ENCODE data around the gene EPX.

The EPX gene

GRCh38 chr17:58187063-58187462, 5.5 kb upstream of the EPX start:
- DNase-seq: no peak

DNA sequence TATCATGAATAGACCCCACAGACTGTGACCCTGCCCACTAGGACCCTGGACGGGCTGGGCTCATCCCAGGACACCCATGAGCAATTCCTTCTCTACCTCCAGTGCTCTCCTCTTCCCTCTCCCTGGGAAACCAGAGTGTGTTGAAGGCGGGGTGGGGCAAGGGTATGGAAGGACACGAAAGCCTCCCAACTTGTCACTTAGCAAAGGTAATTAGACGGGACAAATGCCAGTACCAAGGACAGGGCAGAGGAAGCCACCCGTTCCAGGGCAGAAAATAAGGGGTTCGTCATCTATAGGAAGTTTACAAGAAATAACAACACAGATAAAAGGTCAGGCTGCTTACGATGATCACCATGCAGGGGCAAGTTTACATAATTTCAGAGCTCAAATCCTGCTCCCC, 4.9 kb upstream of the EPX start:
- DNase-seq: no peak

DNA sequence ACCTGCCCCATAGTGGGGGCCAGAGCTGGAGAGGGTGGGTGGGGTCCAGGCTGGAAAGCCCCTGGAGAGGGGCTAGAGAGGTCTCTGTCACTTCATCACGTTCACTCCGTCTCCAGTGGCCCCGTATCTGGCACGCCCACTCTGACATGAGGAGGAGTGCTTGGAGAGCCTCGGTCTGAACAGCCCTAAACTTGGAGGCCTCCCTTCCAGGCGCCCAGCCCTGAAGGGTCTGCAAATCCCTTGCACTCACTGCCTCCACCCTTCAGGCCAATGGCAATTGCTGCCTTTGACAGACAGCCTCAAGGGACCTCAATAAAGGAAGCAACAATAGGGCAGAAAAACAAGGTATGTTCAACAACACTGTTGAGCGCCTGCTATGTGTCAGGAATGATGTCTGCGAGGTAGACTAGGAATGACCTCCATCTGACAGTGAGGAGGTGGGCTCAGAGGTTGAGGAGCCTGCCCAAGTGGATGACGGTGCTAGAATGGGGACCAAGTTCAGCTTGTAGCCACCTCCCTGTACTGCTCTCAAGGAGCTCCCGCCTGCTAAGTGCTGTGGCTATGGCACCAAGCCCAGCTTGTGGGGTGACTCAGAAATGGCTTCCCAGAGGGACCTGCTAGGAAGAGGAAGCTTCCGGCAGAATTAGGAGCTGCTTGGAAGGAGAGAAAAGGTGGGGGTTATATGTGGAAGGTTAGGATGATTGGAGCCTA, 2.9 kb upstream of the EPX start:
- DNase-seq: peak; percentile 56

DNA sequence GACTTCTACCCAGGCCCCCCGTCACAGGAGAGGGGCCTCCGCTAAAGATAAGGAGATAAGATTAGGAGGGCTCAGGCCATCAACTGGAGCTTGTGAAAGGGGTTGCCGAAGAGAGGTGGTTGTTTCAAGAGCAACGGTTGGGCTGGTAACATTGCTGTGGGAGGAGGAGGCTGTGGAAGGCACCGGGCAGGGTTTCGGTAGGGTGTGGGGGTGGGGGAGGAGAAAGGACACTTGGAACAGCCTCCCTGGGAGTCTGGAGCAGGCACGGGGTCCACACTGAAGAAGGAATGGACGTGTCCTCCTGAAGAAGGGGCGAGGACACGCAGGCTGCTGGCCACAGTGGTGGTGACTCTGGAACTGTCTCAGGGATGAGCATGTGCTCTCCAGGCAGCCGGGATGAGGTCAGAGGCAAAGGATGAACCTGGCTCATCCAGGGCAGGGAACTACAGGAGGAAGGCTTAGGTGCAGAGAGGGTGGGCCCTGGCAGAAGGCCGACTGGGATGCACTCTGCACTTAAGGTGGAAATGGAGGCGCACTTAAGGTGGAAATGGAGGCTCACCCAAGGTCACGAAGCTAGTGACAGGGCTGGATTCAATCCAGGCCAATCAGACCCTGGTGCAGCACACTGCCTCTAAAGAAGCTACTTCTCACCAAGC, 1.2 kb upstream of the EPX start:
- DNase-seq: peak; percentile 18

DNA sequence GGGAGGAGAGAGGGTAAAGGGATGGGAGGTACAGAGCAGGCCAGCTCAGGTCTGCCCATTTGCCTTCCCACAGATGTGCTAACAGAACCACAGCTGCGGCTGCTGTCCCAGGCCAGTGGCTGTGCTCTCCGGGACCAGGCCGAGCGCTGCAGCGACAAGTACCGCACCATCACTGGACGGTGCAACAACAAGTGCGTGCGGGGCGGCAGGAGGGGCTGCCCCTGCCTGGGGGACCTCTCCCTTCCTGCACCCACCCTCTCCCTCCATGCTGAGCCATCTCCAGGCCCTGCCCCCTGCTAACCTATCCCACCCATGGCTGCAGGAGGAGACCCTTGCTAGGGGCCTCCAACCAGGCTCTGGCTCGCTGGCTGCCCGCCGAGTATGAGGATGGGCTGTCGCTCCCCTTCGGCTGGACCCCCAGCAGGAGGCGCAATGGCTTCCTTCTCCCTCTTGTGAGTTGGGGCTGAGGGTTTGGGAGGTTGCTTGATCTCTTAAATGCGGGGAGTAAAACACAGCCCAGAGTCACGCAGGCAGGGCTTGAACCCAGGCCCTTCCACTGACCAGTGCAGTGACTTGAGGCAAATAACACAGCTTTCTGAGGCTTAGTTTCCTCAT, 1.2 kb downstream of the EPX start:
- DNase-seq: no peak

- DNase-seq: no peak
Measured at GRCh38 chr17:58195518-58196123, 3.1 kb downstream of the EPX start.

DNA sequence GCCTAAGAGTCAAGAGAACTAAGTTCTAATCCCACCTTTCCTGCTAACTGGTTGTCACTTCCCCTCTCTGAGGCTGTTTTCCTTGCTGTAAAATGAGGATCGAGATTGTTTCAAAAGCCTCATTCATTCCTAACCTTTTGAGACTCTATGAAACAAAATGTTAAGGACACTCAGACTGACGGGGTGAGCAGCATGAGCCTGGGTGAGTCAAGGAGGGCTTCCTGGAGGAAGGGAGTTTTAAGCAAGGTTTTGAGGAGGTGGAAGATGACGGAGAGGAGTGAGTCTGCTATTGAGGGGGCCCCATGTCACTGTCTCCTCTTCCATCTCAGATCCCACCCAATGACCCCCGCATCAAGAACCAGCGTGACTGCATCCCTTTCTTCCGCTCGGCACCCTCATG, 4.1 kb downstream of the EPX start:
- DNase-seq: no peak

DNA sequence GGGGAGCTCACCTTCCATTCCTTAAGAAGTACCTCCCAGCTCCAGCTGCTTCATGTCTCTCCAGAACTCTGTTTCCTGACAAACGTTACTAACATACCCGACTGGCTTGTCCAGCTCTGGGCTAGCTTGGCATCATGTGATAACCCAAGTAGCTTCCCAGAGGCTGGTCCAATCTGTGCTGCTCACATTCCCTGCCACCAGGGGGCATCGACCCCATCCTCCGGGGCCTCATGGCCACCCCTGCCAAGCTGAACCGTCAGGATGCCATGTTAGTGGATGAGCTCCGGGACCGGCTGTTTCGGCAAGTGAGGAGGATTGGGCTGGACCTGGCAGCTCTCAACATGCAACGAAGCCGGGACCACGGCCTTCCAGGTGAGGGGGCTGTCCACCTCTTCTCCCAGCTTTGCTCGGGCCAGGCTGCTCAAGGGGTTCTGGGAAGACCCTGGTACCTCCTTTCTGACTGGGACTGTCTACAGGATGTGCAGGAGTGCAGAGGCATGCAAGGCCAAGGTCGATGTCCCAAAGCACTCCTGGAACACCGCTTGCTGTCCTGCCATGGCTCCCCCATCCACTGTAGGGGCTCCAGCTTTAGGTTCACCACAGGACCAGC, 7.6 kb downstream of the EPX start:
- peak; percentile 35 for DNase-seq

DNA sequence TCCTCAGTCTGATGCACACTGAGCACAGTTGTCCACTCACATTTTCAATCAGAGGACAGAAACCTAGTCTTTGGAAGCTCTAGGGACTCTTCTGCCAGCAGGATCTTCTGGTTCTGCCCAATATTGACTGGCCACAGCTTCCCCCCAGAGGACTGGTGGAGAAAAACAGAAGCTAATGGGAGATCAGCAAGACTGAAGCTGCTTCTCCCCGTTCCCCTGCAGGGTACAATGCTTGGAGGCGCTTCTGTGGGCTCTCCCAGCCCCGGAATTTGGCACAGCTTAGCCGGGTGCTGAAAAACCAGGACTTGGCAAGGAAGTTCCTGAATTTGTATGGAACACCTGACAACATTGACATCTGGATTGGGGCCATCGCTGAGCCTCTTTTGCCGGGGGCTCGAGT, 10.3 kb downstream of the EPX start:
- DNase-seq: no peak

DNA sequence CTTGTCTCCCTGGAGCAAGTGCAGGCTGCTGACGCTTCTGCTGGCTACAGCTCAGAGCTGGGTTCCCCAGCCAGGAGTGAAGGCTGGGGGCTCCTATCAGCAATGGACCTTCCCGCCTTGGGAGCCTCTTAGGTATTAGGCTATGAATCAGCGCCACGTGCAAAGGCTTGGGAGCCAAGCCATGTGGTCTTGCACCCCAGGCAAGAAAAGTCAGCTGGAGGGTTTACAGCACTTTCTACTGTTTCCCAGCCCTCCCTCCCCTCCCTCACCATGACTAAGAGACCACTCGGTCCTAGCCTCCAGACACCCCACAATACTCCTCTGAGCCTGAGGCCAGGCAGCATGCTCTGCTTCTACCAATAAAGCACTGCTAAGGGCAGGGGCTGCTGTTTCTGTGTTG, 12.3 kb downstream of the EPX start:
- DNase-seq: no peak

- DNase-seq: no peak
Measured at GRCh38 chr17:58205936-58206335, 13.4 kb downstream of the EPX start.

- DNase-seq: no peak
Measured at GRCh38 chr17:58207451-58207850, 14.9 kb downstream of the EPX start.

DNA sequence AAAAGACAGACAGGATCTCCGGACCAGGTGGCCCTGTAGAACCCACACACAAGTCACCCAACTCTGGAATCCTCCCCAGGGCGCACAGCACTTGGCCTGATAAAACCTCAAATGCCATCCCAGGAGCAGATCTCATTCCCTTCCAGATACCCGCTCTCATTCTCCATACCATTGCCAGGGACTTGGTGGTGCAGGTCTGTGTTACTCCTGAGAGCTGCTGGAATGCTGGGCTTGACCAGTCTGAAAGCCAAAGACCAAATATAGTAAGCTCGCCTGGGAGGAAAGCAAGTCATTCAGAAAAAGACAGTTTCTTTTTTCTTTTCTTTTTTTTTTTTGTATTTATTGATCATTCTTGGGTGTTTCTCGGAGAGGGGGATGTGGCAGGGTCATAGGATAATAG, 15.8 kb downstream of the EPX start:
- no peak for DNase-seq

DNA sequence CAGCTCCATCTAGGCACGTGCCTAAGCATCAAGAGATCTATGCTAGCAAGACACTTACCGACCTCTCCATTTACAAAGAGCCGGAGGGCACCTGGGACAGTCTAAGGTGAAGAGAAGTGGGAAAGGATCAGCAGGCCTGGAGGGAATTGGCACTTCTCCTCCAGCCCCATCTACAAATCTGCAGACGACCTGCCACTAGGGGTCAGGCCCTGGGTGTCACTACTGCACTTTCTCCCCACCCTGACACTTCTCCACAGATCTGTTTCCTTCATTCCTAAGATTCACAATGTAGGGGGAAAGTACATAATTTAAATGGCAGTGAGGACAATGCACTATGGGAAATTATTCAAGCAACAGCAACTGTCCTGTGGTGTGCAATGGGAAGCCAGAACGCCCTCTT, 18.4 kb downstream of the EPX start:
- DNase-seq: no peak

- no peak for DNase-seq
Measured at GRCh38 chr17:58215685-58216084, 23.2 kb downstream of the EPX start.

DNA sequence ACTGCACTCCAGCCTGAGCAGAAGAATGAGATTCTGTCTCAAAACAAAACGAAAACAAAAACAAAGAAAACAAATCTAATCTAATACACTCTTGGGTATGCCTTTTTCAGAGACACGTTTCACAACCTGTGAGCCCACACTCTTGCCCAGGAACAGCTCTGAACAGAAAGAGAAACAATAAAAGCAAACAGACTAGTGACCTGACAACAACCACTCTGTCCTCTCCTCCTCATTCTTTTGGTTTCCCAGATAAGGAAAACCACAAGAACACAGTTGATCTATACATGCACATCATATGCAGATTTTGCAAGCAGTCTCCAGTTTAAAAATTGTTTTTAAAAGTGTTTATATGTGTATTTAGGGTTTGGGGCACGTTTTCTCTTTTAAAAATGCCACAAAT, 25.2 kb downstream of the EPX start:
- no peak for DNase-seq

DNA sequence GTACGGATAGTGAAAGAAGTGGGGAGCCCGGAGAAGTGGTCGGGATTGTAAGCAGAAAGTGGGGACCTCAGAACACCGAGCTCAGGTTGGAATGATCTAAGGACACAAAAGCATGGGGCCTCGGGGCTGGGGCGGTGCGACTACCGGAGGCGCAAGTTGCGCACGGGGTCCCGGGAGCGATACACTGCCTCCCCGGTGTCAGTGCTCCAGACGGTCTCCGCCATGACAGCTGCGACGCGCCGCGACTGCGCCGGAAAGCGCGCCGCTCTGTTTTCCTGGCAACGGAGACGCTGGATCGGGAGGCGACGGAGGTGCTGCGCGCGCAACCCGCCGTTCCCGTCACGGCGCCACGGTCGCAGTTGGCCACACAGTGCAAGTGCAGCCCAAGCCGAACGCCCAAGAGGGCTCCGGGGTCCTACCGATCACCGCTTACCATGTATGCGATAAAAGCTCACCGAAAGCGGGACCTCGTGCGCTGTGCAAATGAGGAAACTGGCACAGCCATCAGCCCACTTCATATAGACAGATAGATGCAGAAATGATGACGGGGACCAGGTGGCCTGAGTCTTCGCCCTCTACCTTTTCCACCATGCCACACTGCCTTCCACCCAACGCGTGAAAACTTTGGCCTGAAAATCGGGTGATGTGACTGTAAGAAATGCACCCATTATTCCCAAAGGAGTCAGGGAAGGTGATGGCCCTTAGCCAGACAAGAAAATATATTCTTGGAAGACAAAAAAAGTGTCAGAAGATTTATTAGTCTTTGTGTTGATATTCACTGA, 26.7 kb downstream of the EPX start, which contains the start of gene MKS1:
Gene MKS1 (minus strand): TSS at position 249 of the 782 bp plus-strand sequence. CDS start 25 bp downstream, at position 224.
- DNase-seq: peak; percentile 97

GRCh38 chr17:58219789-58220183, 27.3 kb downstream of the EPX start:
- no peak for DNase-seq

DNA sequence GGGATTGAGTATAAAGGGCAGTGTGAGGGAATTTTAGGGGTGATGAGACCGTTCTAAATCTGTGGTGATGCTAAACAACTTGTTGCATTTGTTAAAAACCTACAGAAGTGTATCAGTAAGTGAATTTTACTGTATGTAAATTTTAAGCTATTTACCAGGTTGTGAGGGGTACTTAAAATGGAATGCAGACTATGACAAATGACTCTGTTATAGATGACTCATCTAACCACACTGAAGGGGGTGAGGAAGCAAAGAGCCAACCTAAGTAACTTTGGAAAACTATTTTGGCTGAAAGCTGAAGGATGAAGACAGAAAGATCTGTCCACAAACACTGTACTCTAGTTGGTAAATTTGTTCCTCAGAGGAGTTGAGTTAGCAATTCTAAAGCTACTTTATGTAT, 31.8 kb downstream of the EPX start:
- DNase-seq: no peak

DNA sequence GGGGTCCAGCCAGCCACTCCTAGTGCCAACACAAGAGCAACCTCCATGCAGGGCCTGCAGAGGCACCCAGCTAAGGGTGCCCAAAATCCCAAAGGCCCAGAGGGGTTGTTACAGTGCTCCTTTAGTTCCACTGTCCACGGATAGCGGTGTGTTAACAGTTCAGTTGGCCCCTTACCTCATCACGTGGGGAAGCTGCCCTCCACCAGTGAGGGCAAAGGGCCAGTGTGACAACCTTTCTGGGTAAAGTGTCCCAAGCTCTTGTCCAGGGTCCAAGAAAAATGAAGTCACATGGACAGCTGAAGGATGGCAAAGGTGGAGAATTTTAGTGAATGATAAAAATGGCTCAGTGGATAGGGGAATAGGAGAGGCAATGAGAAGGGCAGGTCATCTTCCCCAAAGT, 35.2 kb downstream of the EPX start:
- DNase-seq: no peak

GRCh38 chr17:58228679-58229078, 36.2 kb downstream of the EPX start:
- no peak for DNase-seq

- no peak for DNase-seq
Measured at GRCh38 chr17:58229384-58229783, 36.9 kb downstream of the EPX start.

DNA sequence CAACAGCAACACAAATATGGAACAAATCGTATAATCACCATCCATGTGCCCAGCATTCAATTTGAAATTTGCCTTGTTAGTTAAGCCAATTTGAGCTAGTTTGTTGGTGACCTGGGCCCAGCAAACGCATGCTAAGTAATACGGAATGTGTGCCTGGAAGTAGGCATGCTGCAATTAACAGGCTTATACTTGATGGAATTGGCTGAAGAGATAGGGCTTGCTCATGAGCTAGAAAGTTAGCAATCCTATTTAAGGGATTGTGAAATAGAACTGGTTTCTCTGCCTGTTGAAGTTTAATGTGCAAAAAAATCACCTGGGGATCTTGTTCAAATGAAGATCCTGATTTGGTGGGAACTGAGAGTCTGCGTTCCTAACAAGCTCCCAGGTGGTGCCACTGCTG, 37.4 kb downstream of the EPX start:
- no peak for DNase-seq

All from NCI-H2171 treated with DMSO at 0.1 percent for 48 hours (cell line).